HT1080 (cell line): ENCODE data around the gene PCSK2. TPM values are rescaled to one million over a fixed set of nuclear protein-coding genes. Genes with fewer than 3 reads are reported as not detected.

Experiments
- DNase-seq: peaks from one replicate; pipeline ENCODE4 v3.0.0-alpha.2; 2015; ENCODE audit warnings: low read depth
- total RNA-seq: library from RNA; depleted of rRNA; stranded (reverse); fragments of >200 nt; shearing (Covaris generic); gene quantifications from 2 replicates; pipeline ENCODE4 v1.2.3, GENCODE V29; 2014

The PCSK2 gene
- total RNA-seq, 1 experiment from 2014 or later = not detected

- no peak for DNase-seq
Measured at GRCh38 chr20:17470973-17471372, 244.1 kb downstream of the PCSK2 start.

- DNase-seq = no peak
Measured at GRCh38 chr20:17471606-17472187, 244.9 kb downstream of the PCSK2 start.

GRCh38 chr20:17473659-17474058, 246.8 kb downstream of the PCSK2 start:
- DNase-seq = no peak

- DNase-seq = no peak
Measured at GRCh38 chr20:17479063-17479657, 252.3 kb downstream of the PCSK2 start.

GRCh38 chr20:17480696-17481095, 253.9 kb downstream of the PCSK2 start:
- DNase-seq = no peak

- no peak for DNase-seq
Measured at GRCh38 chr20:17481661-17482060, 254.8 kb downstream of the PCSK2 start.

GRCh38 chr20:17482536-17482935, 255.7 kb downstream of the PCSK2 start:
- DNase-seq = no peak

GRCh38 chr20:17485017-17485416, 258.2 kb downstream of the PCSK2 start:
- DNase-seq = peak; percentile 32

- DNase-seq = no peak
Measured at GRCh38 chr20:17488916-17489600, 262.2 kb downstream of the PCSK2 start.

- no peak for DNase-seq
Measured at GRCh38 chr20:17490501-17490900, 263.7 kb downstream of the PCSK2 start.

- DNase-seq = no peak
Measured at GRCh38 chr20:17491041-17491440, 264.2 kb downstream of the PCSK2 start.

- DNase-seq = no peak
Measured at GRCh38 chr20:17491488-17491887, 264.6 kb downstream of the PCSK2 start.

GRCh38 chr20:17493173-17493572, 266.3 kb downstream of the PCSK2 start:
- no peak for DNase-seq

- no peak for DNase-seq
Measured at GRCh38 chr20:17494201-17494600, 267.4 kb downstream of the PCSK2 start.

GRCh38 chr20:17495826-17496225, 269.0 kb downstream of the PCSK2 start:
- DNase-seq = no peak

- DNase-seq = peak; percentile 23
Measured at GRCh38 chr20:17497821-17498580, 271.2 kb downstream of the PCSK2 start.

GRCh38 chr20:17498641-17499040, 271.8 kb downstream of the PCSK2 start:
- DNase-seq = no peak

GRCh38 chr20:17499041-17499440, 272.2 kb downstream of the PCSK2 start:
- peak; percentile 55 for DNase-seq

GRCh38 chr20:17500271-17500670, 273.4 kb downstream of the PCSK2 start:
- no peak for DNase-seq

GRCh38 chr20:17500826-17501225, 274.0 kb downstream of the PCSK2 start:
- DNase-seq = no peak

- DNase-seq = no peak
Measured at GRCh38 chr20:17501701-17502100, 274.9 kb downstream of the PCSK2 start.

GRCh38 chr20:17502105-17502504, 275.3 kb downstream of the PCSK2 start:
- DNase-seq = no peak
